HG02763 (cell line): ENCODE measurements around the gene SLC2A2.

Experiments
- ATAC-seq: cut with Tn5 transposase; IDR thresholded peaks from one replicate; pipeline ENCODE4 v1.9.1; 2021; ENCODE audit warnings: mild to moderate bottlenecking, moderate library complexity; ENCODE audit not compliant: unreplicated experiment

The SLC2A2 gene

DNA sequence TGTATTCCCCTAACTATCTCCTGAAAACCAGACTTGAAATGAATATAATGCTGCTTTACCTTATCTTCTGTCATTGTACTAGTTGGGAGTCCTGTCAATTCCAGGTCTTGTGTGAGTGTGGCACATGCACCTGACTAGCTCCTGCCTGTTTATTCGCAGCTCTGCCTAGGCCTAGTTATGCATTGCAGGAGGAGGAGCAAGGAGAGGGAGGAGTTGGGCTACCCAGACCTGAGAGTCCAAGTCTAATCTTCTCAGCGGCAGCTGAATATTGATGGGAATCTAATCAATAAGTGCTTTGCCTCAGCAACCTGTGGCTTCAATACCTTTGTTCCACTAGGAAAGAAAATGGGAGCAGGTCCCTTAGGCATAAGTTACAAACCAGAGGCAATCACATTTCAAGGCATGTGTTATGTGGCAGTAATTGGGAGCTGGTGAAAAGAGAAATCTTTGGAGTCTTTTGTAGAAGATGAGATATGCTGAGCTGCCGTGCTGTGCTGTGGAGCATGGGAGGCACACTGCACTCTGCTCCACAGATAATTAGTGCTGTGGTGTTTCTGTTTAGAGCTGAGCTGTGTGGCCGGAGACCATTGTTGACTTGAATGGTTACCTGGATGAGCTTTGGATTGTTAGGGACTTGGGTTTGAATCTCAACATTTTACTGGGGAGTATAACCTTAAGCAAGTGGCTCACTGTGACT, at the start of gene SLC2A2:
Gene SLC2A2 (minus strand): TSS at position 124 of the 697 bp plus-strand sequence. CDS start 50 bp downstream, at position 74.
- no peak for ATAC-seq

DNA sequence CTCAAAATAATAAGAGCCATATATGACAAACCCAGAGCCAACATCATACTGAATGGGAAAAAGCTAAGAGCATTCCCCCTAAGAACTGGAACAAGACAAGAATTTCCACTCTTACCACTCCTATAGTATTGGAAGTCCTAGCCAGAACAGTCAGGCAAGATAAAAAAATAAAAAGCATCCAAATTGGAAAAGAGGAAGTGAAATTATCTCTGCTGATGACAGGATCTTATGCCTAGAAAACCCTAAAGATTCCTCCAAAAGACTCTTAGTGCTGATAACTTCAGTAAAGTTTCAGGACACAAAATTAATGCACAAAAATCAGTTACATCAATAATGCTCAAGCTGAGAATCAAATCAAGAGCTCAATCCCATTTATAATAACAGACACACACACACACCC, 45.9 kb upstream of the SLC2A2 start:
- ATAC-seq = no peak

DNA sequence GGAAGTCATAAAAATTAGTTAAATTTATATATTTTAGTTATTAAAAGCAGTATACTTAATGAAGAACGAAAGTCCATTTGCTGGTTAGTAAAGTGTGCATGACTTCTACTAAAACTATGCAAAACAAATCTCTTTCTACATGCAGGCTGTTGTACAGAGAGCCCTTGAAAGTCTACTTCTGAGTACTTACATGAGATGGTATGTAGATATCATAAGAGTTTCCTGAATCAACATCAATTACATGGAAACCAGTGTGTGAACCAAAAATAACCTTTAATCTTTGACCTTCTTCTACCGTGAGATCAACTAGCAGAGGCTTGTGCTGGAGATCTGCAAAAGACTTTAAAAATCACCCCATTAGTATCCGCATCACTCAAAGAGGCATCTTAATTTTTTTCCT, 42.1 kb upstream of the SLC2A2 start:
- ATAC-seq = no peak

DNA sequence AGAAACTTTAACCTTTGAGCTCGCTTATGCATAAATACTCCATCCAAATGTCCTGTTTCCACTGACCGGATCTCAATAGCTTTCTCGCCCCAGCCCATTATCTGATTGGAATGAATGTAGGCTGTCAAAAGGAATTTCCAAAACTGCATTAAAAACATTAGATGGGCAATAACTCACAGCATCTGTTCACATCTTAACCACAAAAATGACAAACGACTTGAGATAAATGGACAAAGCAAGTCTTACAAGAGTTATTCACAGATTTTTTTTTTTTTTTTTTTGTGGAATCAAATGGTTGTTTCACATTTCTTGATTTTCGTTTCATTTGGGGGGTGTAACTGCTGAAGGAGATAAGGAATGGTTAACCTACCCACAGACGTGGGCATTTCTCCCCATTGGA, 39.7 kb upstream of the SLC2A2 start:
- ATAC-seq = no peak

DNA sequence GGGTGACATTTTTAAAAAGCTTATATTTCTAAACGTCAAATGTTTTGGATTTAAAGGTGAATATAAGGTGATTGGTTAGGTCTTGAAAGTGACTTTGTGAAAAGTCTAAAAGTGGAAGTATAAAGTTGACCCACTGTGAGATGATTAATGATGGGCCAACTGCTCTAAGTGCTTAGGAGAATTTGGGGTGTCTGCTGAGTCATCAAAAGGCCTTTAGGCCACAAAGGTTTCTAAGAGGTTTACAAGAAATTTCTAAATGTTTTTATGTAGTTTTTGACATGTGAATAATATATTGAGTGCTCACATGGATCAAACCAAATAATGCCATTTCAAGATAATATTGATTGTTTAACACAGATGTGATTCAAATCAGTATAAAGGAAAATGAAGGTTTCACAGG, 39.2 kb upstream of the SLC2A2 start:
- ATAC-seq = no peak

DNA sequence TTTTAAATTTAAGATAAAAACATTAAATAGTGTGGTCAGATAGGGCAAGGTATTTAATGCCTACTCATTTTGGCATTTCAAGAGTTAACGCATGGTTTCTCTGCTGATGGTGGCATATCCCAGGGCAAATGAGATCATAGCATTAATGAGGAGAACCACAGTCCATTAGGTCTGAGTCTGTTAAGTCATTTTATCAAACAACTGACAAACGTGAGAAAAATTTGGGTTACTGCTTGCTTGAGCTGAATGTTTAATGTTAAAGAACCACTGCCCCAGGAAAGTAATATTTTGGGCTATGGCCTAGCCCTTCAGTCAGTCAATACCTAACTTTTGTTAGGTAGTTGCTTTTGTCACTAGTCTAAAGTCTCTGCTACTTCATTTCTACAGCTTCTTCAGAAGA, 37.9 kb upstream of the SLC2A2 start:
- ATAC-seq = no peak

DNA sequence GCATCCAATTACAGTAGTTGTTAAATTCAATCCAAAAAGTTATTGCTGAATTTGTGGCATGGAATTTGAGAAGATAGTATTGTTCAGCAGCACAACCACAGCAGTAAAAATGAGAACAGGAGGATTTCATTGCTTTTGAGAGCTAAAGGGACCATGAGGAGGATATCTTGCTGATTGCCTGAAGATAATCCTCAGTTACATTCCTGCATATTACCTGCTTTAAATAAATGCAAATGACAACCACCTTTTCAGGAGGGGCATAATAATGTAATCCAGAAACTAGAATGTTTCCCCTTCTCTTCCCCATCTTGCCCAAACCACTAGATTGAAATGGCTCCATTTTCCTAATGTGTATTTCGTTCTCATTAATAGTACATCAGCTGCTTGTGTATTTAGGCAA, 35.2 kb upstream of the SLC2A2 start:
- ATAC-seq = no peak

DNA sequence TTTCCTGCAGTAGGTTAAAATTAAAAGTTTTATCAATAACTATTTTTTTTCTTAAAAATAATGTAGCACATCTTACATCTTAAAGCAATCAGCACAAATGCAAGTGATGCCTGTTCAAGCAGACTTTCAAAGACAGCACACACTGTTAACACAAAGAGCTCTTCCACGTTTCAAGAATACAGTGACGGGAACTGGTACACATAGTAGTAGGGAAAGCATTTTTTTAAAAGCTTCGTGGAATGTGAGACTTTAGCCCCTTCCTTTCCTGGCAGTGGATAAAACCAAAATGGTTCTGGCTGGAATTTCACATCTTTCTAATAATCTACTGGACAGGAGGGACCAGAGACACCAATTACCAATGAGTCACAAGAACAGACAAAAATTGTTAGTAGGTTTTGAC, 33.5 kb upstream of the SLC2A2 start:
- no peak for ATAC-seq

DNA sequence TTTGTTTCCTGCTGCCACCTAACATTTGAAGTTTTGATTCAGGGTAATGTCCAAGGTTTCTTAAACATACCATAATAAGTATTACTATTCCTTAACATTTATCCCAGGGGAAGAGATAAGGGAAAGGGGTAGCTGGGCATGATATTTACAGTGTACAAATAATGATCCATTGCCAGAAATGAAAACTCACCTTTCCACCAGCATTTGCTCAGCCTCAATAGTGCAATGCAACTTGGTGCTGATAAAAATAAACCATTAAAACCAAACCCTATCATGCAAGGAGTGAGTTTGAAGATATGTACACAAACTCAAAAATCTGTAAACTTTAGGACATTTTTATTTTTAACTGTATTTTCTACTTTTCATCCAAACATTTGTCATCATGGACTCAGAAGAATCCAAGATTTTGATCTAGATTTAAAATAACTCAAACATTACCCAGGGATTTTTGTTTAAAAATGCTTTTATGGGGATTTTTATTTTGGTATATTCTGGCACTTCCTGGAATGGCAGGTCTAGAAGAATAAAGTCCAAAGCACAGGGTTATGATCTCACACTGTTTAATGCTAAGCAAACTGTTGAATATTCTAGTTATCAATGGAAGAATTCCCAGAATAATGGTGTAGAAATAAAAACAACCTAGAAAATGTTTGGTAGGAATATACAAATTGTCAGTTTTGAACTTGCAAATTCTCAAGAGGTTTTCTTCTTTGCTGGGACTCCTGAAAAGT, 32.5 kb upstream of the SLC2A2 start:
- ATAC-seq = no peak

DNA sequence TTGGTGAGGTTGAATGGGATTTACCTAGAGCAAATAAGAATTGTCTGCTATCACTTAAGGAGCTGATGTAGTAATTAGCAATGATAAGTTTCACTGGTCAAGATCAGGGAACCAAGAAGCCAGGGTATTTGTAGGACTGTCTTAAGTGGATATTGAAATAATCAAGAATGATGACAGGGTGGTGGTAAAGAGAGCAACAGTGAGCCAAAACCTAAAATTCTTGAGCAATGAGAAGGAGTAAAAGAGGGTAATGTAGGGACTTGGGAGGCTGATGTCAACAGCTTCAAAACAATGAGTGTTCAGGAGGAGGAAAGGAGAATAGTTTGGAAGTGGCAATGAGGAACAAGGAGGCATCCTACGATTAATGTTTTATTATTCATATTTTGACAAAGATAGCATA, 31.5 kb upstream of the SLC2A2 start:
- no peak for ATAC-seq

DNA sequence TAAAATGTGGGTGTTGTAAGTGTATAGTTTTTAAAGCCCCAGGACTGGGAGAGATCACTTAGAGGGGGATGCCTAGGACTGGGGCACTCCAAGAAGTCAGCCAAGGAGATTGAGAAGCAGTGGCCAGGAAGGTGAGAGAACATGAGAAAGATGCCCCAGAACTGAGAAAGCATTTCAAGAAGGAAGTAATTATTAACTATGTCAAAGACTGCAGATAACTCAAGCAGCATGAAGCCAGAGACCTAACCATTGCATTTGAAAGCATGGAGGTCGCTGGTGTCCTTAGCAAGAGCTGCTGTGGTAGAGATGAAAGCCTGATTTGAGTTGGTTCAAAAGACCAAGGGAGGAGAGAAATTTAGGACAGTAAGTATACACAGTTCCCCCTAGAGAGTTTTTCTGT, 30.6 kb upstream of the SLC2A2 start:
- ATAC-seq = no peak

DNA sequence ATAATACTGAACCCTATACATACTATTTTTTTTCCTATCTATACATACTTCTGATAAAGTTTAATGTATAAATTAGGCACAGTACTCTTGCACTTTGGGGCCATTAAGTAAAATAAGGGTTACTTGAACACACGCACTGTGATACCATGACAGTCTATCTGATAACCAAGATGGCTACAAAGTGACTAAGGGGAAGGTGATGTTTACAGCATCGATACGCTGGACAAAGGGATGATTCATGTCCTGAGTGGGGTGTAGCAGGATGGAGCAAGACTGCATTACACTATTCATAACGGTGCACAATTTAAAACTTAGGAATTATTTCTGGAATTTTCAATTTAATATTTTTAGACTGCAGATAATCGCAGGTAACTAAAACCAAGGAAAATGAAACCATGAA, 30.0 kb upstream of the SLC2A2 start:
- no peak for ATAC-seq

DNA sequence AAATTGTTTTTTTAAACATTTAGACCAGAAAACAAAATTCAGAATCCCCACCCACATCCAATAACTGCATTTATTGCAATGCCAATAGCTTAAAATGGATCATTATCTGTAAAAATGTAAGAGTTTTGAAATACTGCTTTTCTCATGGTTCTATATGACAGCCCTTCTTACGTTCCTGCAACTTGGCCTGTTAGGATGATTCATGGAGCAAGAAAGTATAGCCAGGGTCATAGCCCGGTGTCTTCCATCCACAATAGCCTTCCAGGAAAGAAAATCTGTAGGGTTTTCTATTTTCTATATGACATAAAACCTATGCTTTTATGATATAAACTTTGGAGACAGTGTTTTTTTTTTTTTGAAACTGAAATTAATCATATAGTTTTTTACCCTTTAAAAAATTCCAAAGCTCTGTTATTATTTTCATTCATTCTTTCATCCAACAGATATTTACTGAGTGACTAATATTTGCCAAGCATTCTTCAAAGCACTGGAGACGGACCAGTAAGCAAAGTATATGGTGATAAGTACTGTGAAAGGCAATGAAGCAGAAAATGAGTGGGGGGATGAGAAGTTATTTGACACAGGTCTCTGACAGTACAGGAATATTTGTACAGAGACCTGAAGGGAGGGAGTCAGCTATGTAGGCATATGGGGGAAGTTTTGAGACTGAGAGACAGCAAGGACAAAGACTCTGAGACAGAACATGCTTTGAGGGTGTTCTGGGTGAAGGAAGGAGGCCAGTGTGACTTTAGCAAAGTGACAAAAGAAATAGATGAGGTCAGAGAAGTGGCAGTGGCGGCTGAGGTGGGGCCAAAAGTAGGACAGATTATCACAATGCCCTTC, 29.0 kb upstream of the SLC2A2 start:
- no peak for ATAC-seq

DNA sequence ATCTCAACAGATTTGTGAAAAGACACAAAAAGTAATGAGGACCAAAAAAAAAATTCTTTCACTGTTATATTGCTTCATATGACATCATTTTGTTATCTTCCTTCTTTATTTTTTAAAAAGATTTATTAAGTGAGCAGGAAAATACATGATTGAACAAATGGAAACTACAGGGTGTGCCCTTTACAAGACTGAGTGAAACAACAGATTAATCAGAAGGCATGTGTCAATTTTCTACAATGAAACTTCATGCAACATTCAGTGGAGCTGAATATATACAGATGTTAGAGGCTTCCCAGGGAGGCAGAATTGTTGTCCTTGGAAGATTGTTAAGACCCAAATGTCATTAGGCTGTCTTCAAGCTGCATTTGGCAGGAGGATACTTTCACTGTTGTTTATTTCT, 28.4 kb upstream of the SLC2A2 start:
- no peak for ATAC-seq

DNA sequence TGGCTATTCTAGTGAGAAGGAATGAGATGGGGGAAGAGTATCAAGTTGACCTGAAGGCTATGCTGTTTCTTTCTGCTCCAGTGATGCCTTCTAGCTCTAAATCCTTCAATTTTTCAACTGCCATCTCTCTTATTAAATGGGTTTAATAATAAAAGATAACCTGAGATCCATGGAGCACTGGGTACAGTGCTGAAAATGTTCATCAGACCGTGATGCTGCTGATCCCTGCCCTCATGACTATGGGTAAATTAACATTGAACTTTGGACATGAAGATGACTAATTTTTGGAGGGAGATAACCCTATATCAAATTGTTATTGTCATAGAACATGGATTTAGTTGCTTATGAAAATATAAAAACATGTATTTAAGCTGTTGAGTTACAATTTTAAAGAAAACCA, 27.7 kb upstream of the SLC2A2 start:
- ATAC-seq = no peak

DNA sequence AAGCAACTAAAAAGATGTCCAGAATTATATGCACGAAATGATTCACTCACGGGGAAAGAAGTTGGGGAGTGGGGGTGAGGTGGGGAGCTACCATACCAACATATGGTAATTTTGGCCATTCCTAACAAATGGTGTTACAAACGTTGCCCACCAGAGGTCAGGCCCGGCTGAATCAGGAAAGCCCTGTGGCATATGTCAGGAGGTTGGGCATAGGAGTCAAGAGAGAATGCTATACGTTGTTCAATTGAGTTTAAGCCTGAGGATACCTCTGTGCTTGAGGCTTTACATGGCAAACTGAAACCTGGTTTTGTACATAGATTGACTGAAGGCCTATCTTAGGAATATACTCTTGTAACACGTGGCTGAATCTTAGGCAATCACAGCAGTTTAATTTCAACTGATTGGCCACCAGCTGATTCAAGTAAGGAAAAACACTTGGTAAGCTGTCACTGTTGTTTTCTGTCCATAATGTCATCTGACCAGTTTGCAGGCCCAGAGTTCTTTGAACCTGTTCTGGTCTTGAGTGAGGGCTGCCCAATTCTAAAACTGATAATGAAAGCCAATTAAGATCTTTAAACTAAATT, 23.4 kb upstream of the SLC2A2 start:
- peak; percentile 76 for ATAC-seq

DNA sequence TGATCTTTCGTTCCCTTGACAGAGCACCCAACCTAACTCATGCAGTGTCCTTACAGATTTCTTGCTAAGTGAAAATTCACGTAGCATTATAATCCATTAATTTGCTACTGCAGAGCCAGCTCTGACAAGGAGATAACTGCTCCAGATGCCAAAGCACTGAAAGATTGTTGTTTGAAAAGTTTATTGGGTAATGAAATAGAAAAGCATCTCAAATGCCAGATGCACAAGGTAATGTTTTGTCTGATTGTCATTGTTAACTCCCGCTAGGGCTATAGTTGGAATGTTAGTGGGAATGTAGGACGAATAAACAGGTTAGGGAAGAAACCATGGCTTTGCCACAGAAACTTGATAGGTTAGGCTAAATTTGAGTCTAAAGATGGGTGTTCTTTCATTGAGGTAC, 20.2 kb upstream of the SLC2A2 start:
- ATAC-seq = no peak

DNA sequence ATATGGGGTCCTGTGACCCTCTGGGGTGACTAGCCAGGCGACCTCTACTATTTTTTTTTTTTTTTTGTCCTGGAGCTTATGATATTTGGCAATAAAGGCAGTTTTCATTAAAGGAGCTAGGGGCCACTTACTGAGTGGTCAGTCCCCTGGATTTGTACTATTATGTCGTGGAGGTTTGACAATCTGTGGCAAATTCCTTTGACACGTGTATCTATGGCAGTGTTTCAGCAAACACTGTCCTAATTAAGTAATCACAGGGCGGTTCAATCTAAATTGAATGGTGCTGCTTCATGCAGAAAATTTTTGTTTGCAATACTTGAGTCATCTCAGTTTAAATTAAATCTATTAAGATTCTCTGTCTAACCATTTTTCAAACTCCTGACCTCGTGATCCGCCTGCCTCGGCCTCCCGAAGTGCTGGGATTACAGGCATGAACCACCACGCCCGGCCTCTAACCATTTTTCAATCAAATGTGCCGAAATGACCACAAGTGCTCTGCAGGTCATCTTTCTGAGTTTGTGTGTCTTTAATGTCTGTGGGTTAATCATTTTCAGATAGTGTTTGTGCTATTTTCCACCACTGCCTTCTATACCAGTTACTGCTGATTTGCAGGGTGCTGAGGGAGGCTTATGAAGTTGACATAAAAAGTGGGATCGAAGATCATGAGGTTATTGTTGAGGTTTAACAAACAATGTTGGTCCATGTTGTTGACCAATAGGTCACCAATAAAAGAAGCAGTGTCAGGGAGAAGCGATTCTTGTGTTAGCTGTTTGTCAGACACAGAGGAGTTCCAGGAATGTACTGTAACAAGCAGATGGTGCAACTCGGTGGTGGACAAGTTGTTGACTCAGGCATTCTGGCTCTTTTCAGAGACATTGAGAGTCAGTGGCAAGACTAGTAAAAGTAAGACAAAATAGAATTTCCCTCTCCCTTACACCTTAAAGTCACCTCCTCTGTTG, 18.6 kb upstream of the SLC2A2 start:
- no peak for ATAC-seq

DNA sequence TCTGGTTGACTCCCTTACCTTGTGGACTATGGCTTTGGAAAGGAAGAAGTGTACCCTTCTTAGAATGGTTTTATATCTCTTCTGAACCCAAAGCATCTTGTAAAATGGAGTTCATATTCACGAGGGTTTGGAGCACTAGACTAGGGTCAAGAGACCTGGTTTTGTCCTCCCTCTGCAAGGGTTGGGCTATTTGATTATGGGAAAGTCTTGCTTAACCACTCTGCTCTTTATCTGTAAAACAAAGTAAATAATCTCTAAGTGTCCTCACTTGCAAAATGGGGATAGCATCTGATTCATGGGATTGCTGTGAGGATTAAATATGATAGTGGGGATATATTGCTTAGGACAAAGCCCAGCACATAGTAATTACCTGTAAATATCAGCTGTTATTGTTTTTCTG, 17.9 kb upstream of the SLC2A2 start:
- no peak for ATAC-seq

DNA sequence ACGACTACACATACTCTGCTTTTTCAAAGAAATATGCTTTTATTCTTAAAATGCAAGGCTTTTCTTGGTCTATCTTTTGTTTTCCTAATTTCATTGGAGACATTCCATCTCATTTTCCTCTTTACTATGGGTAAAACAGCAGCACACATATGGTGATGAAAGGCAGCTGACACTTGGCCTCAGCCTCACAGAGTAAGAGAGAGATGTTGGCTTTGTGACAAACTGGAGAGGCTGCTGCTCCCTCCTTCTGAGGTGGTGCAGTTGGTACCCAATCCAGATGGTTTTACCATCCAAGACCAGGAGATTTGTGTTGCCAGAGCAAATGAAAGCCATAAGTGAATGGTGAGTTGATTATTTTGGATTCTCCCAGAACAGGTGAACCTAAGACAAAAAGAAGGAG, 13.2 kb upstream of the SLC2A2 start:
- ATAC-seq = no peak
